ENCODE measurements around the gene CCDC141. TPM values are rescaled to one million over a fixed set of nuclear protein-coding genes. Genes with fewer than 3 reads are reported as not detected.
"Not testable (repeated sequence)": the region's sequence is repeated elsewhere in the genome, so short reads cannot be mapped to it uniquely, and the experiment has no call there.

CCDC141 gene
- total RNA-seq, 1 donor from 2014 or later = not detected

DNA sequence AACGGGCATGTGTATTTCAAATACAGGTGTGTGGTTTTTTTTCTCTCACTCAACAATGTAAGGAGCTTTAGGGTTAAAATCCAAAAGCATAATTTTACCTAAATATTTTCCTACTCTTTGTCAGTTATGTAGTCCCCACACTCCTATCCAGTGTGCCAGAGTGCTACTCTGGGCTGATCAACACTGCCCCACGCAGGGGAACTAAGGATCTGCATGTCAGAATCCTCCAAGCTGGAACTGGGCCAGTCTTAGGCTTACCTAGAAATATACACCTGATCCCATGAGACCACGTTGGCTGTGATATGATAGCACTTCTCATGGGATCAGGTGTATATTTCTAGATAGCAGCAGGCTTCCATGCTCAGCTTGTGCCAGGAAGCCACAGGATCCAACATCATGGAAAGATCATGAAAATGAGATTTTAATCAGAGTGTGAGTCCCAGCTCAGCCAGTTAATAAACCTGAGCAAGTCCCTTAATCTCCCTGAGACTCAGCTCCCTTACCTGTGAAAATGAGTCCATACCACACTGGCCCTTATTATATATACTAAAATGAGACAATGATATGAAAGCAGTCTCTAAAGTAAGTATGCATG is 29.7 kb downstream of the CCDC141 start:
- TF ChIP-seq, protein P1, sequence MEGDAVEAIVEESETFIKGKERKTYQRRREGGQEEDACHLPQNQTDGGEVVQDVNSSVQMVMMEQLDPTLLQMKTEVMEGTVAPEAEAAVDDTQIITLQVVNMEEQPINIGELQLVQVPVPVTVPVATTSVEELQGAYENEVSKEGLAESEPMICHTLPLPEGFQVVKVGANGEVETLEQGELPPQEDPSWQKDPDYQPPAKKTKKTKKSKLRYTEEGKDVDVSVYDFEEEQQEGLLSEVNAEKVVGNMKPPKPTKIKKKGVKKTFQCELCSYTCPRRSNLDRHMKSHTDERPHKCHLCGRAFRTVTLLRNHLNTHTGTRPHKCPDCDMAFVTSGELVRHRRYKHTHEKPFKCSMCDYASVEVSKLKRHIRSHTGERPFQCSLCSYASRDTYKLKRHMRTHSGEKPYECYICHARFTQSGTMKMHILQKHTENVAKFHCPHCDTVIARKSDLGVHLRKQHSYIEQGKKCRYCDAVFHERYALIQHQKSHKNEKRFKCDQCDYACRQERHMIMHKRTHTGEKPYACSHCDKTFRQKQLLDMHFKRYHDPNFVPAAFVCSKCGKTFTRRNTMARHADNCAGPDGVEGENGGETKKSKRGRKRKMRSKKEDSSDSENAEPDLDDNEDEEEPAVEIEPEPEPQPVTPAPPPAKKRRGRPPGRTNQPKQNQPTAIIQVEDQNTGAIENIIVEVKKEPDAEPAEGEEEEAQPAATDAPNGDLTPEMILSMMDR (conservative IDR thresholded peaks at IDR 0.05; ENCODE audit: low read depth, low read length) = peak; percentile 78
- no peak overlapping the region for H3K4me3 ChIP-seq (ENCODE audit: low read depth, low read length)
- no peak for DNase-seq (ENCODE audit: low read depth)

DNA sequence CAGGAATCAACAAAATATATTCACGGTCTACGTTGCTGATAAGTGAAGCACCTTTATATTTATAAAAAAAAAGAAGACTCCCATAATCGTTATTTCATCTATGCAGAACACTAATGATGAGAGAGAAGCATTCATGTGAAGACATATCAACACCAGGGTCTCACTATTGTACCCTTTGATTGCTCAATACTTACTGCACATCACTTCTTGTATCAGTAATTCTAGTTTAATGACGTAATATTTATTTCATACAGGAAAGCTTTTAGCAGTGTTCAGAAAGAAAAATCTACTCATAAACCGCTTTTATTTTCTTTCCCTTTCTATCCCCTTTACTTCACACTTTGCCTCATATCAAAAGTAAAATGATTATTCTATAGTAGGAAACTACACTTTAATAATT is 30.7 kb downstream of the CCDC141 start:
- H3K4me3 ChIP-seq (ENCODE audit: low read depth, low read length) = no peak overlapping the region
- no peak for DNase-seq (ENCODE audit: low read depth)
- TF ChIP-seq, protein P1 (conservative IDR thresholded peaks at IDR 0.05; ENCODE audit: low read depth, low read length) = no peak

DNA sequence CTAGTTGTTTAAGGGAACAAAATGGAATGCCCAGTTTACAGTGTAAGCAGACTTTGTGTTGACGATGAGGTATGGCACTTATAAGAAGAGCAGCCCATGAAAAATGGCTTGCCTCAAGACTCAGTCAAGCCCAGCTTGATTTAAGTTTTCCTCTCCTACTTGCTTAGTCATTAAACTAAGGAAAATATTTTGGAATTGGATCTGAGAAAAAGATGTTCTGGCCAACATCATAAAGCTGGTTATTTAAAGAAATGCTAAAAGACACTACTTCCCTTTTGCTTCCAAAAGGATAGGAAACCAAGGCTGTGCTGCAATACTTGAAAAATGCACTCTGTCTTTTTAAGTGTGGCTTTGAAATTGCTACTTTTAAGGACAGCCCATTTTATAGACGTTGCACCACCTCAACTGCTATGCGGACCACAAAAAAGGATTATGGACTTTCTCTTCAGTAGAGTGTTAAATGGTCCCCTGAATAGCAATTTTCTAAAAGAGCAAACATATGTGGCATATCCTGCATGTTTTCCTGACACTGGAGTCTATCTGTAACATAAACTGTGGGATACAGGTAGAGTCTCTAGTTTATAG is 32.1 kb downstream of the CCDC141 start:
- TF ChIP-seq, protein P1 (conservative IDR thresholded peaks at IDR 0.05; ENCODE audit: low read depth, low read length) = no peak
- no peak for DNase-seq (ENCODE audit: low read depth)
- no peak overlapping the region for H3K4me3 ChIP-seq (ENCODE audit: low read depth, low read length)

DNA sequence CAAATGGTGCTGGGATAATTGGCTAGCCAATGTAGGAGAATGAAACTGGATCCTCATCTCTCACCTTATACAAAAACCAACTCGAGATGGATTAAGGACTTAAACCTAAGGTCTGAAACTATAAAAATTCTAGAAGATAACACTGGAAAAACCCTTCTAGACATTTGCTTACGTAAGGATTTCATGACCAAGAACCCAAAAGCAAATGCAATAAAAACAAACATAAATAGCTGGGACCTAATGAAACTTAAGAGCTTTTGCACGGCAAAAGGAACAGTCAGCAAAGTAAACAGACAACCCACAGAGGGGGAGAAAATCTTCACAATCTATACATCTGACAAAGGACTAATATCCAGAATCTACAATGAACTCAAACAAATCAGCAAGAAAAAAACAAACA is 35.7 kb downstream of the CCDC141 start:
- not testable (repeated sequence) for DNase-seq (ENCODE audit: low read depth); H3K4me3 ChIP-seq (ENCODE audit: low read depth, low read length)

DNA sequence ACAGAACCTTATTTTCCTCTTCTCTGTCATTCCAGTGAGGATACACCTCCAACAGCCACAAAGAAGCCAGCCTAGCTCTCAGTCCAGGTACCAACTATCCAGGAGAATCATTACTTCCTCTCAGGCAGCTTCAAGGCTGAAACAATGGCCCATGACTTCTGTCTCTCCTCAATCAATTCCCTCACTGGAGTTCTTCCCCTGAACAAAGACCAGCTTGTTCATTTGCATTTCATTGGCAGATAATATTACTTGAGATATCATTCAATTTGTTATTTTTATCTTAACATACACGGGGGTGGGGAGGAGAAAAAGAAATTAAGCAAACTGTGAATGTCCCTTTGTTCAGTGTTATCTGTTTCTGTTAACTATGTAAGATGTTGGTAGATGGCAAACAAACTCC is 44.0 kb downstream of the CCDC141 start:
- no peak overlapping the region for H3K4me3 ChIP-seq (ENCODE audit: low read depth, low read length)
- TF ChIP-seq, protein P1 (conservative IDR thresholded peaks at IDR 0.05; ENCODE audit: low read depth, low read length) = no peak
- no peak for DNase-seq (ENCODE audit: low read depth)

DNA sequence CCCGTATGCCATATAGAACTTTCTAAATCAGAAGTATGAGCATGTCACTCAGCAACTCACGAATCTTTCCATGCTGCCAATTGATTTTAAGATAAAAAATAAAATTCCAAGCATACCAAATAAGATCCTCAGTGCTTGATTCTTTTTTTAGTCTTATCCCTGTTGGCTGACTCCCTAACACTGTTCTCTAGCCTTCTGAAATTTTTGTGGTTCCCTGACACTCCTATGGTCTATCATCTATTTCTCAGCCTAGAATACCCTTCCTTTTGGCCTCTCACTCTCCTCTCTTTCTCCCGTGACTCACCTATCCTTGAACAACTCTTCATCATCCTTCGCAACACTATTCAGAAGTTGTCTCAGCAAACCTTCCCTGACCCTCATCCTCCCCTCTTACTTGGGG is 50.5 kb downstream of the CCDC141 start:
- no peak overlapping the region for H3K4me3 ChIP-seq (ENCODE audit: low read depth, low read length)
- DNase-seq (ENCODE audit: low read depth) = no peak
- TF ChIP-seq, protein P1 (conservative IDR thresholded peaks at IDR 0.05; ENCODE audit: low read depth, low read length) = no peak

DNA sequence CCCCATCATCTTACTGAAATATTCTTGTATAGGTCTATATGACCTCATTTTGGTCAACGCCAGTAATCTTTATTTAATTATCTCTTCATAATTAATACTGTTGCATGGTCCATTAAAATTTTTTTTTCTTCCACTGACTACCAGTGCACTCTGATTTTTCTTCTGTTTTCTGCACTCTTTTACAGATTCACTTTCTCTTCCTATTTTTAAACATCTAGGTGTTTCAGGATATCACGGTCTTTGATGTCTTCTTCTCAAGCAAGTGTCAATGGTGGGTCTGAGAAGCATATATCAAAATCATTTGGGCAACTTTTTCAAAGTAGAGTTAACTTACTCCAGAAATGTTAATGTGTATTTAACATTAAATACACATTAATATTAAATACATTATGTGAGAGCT is 51.4 kb downstream of the CCDC141 start:
- TF ChIP-seq, protein P1 (conservative IDR thresholded peaks at IDR 0.05; ENCODE audit: low read depth, low read length) = no peak
- DNase-seq (ENCODE audit: low read depth) = no peak

More for the DNA sequence above, 51.4 kb downstream of the CCDC141 start:
- H3K4me3 ChIP-seq (ENCODE audit: low read depth, low read length) = no peak overlapping the region

Data from epithelial cell of proximal tubule (primary cell).